Fibroblast of villous mesenchyme (primary cell): ENCODE measurements around the gene COL3A1. TPM values are rescaled to one million over a fixed set of nuclear protein-coding genes. Genes with fewer than 3 reads are reported as not detected.

Experiments
- DNase-seq: peaks from one replicate; pipeline ENCODE4 v3.0.0-alpha.2; 2010; ENCODE audit warnings: low read depth
- H3K4me3 ChIP-seq: 2 replicates; pipeline ENCODE4 v1.5.1; 2011; ENCODE audit warnings: low read depth, mild to moderate bottlenecking, low read length
- CTCF ChIP-seq: IDR thresholded peaks from 2 replicates; pipeline ENCODE4 v1.5.1; 2012; ENCODE audit warnings: low read depth, mild to moderate bottlenecking, low read length; ENCODE audit not compliant: insufficient read depth
- small RNA-seq: library from RNA; depleted of rRNA; stranded (forward); fragments of <200 nt; gene quantifications from one replicate; pipeline ENCODE3, GENCODE V24; 2012
- total RNA-seq: library from RNA; depleted of rRNA; stranded (reverse); fragments of >200 nt; gene quantifications from 2 replicates; pipeline ENCODE4 v1.2.3, GENCODE V29; 2012

Gene COL3A1
- total RNA-seq, 1 donor: 3,024 TPM

- H3K4me3 ChIP-seq: no peak overlapping the region
- peak; percentile 26 for DNase-seq
- no peak for TF ChIP-seq CTCF
Measured at GRCh38 chr2:189060096-189060642, 86.0 kb downstream of the COL3A1 start.

Small RNAs within 50 kb of the gene (small RNA-seq; reads per million reads assigned to genes)
- 23.3 reads per million, percentile 94 among the genes with 10 or more reads in this experiment for gene MIR1245A

Other genes starting within 250 kb of the COL3A1 start
- gene COL5A2, start 205.4 kb downstream of the COL3A1 start, total RNA-seq: 693 and 717 TPM in 2 replicates